ENCODE measurements around the gene TSPEAR. TPM values are rescaled to one million over a fixed set of nuclear protein-coding genes. Genes with fewer than 3 reads are reported as not detected.

Gene TSPEAR
- total and polyA plus RNA-seq, 2 donors from 2014 or later, result 0.09 to 0.22 TPM

GRCh38 chr21:44599264-44600029 lies 111.9 kb downstream of the TSPEAR start:
- Histone ChIP-seq H3K9ac (ENCODE audit: low read length in 3 of 3) (no peak overlapping the region), H3K9me3 (ENCODE audit: control insufficient read depth in 2 of 3, insufficient read depth in 1 of 3, low read length in 3 of 3) (no peaks in the 10 kb centered on the region), H3K27ac (ENCODE audit: low read depth in 2 of 2, low read length in 2 of 2) (no peak overlapping the region), H3K27me3 (ENCODE audit: control insufficient read depth, insufficient read depth, low read length) (no peaks in the 10 kb centered on the region), H3K4me3 (ENCODE audit: low read length in 3 of 3) (no peak overlapping the region), H3K4me1 (ENCODE audit: control insufficient read depth in 2 of 3, insufficient read depth in 2 of 3, low read depth in 1 of 3, low read length in 3 of 3) (no peaks in the 10 kb centered on the region), H3K36me3 (ENCODE audit: control insufficient read depth in 2 of 3, insufficient read depth in 3 of 3, low read length in 3 of 3) (no peaks in the 10 kb centered on the region)
- FAIRE-seq (no peak), DNase-seq (no peak)
- intact Hi-C loops (cut with DNase I), result no loop called here
- TF ChIP-seq, protein P1, sequence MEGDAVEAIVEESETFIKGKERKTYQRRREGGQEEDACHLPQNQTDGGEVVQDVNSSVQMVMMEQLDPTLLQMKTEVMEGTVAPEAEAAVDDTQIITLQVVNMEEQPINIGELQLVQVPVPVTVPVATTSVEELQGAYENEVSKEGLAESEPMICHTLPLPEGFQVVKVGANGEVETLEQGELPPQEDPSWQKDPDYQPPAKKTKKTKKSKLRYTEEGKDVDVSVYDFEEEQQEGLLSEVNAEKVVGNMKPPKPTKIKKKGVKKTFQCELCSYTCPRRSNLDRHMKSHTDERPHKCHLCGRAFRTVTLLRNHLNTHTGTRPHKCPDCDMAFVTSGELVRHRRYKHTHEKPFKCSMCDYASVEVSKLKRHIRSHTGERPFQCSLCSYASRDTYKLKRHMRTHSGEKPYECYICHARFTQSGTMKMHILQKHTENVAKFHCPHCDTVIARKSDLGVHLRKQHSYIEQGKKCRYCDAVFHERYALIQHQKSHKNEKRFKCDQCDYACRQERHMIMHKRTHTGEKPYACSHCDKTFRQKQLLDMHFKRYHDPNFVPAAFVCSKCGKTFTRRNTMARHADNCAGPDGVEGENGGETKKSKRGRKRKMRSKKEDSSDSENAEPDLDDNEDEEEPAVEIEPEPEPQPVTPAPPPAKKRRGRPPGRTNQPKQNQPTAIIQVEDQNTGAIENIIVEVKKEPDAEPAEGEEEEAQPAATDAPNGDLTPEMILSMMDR (IDR thresholded peaks at IDR 0.05; ENCODE audit: borderline replicate concordance, extremely low read depth, insufficient read depth), result no peak

DNA sequence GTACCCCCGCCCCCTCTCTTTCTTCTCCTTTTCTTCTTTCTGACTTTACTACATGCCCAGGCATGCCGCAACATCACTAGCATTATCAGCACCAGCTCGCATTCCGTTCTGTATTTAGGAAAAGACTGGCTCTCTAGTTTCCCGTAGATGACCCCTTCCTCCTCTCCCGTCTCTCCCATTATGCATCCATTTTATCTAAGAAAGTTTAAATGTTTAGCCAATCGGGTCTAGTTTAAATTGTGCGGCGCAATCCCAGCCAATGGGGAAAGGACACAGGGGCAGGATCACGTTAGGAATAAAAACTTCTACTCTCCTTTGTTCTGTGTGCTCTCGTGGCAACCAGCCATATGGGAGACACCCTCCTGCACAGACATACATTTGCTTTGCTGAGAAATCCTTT lies 113.3 kb downstream of the TSPEAR start:
- Histone ChIP-seq H3K4me3 (ENCODE audit: low read length in 3 of 3) (no peak overlapping the region), H3K27ac (ENCODE audit: low read depth in 2 of 2, low read length in 2 of 2) (no peak overlapping the region), H3K9me3 (ENCODE audit: control insufficient read depth in 2 of 3, insufficient read depth in 1 of 3, low read length in 3 of 3) (no peaks in the 10 kb centered on the region), H3K27me3 (ENCODE audit: control insufficient read depth, insufficient read depth, low read length) (no peaks in the 10 kb centered on the region), H3K36me3 (ENCODE audit: control insufficient read depth in 2 of 3, insufficient read depth in 3 of 3, low read length in 3 of 3) (no peaks in the 10 kb centered on the region), H3K9ac (ENCODE audit: low read length in 3 of 3) (no peak overlapping the region), H3K4me1 (ENCODE audit: control insufficient read depth in 2 of 3, insufficient read depth in 2 of 3, low read depth in 1 of 3, low read length in 3 of 3) (no peaks in the 10 kb centered on the region)
- TF ChIP-seq, protein P1 (IDR thresholded peaks at IDR 0.05; ENCODE audit: borderline replicate concordance, extremely low read depth, insufficient read depth), result no peak
- FAIRE-seq (no peak), DNase-seq (no peak)
- intact Hi-C loops (cut with DNase I), result no loop called here

- Histone ChIP-seq H3K27ac (ENCODE audit: low read depth in 2 of 2, low read length in 2 of 2) (no peak overlapping the region), H3K9me3 (ENCODE audit: control insufficient read depth in 2 of 3, insufficient read depth in 1 of 3, low read length in 3 of 3) (no peaks in the 10 kb centered on the region), H3K4me3 (ENCODE audit: low read length in 3 of 3) (no peak overlapping the region), H3K36me3 (ENCODE audit: control insufficient read depth in 2 of 3, insufficient read depth in 3 of 3, low read length in 3 of 3) (no peaks in the 10 kb centered on the region), H3K4me1 (ENCODE audit: control insufficient read depth in 2 of 3, insufficient read depth in 2 of 3, low read depth in 1 of 3, low read length in 3 of 3) (no peaks in the 10 kb centered on the region), H3K9ac (ENCODE audit: low read length in 3 of 3) (no peak overlapping the region), H3K27me3 (ENCODE audit: control insufficient read depth, insufficient read depth, low read length) (no peaks in the 10 kb centered on the region)
- intact Hi-C loops (cut with DNase I), result no loop called here
- DNase-seq (no peak), FAIRE-seq (no peak)
- TF ChIP-seq, protein P1 (IDR thresholded peaks at IDR 0.05; ENCODE audit: borderline replicate concordance, extremely low read depth, insufficient read depth), result no peak
Measured at GRCh38 chr21:44596068-44596725, 115.2 kb downstream of the TSPEAR start.

Measured in kidney (tissue), 14 donors.